Measurements from ENCODE around the gene CXCL11.
"Not testable (repeated sequence)": the region's sequence is repeated elsewhere in the genome, so short reads cannot be mapped to it uniquely, and the experiment has no call there.

CXCL11 gene

DNA sequence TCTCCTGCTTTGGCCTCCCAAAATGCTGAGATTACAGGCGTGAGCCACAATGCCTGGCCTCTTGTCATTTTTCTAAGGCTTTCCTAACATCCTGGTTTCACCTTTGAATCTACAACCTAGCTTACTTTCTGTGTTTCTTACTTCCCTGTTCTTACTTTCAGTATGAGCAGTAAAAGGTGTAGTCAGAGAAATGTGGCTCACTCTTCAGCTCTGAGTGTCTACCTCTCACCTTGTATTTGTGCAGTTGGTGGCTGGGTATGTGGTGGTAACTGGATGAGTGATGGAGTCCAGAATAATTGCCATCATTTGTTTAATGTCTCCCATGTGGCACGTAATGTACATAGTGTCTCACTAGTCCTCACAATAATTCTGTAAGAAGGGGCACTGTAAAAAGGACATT is 19.1 kb upstream of the CXCL11 start:
- H3K4me3 ChIP-seq (ENCODE audit: low read length): no peak overlapping the region
- no peaks in the 10 kb centered on the region for H3K9me3 ChIP-seq (ENCODE audit: control insufficient read depth, insufficient read depth, low read length)
- H3K4me2 ChIP-seq (ENCODE audit: low read length): no peak overlapping the region
- H3K79me2 ChIP-seq (ENCODE audit: control insufficient read depth, low read length): no peaks in the 10 kb centered on the region
- H3K9me2 ChIP-seq (replicated peaks; ENCODE audit: control insufficient read depth, low read length): no peaks in the 10 kb centered on the region
- TF ChIP-seq, protein P1, sequence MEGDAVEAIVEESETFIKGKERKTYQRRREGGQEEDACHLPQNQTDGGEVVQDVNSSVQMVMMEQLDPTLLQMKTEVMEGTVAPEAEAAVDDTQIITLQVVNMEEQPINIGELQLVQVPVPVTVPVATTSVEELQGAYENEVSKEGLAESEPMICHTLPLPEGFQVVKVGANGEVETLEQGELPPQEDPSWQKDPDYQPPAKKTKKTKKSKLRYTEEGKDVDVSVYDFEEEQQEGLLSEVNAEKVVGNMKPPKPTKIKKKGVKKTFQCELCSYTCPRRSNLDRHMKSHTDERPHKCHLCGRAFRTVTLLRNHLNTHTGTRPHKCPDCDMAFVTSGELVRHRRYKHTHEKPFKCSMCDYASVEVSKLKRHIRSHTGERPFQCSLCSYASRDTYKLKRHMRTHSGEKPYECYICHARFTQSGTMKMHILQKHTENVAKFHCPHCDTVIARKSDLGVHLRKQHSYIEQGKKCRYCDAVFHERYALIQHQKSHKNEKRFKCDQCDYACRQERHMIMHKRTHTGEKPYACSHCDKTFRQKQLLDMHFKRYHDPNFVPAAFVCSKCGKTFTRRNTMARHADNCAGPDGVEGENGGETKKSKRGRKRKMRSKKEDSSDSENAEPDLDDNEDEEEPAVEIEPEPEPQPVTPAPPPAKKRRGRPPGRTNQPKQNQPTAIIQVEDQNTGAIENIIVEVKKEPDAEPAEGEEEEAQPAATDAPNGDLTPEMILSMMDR (IDR thresholded peaks at IDR 0.05; ENCODE audit: low read depth, low read length, poor library complexity, severe bottlenecking): no peak
- no peak for TF ChIP-seq EZH2phosphoT487 (IDR thresholded peaks at IDR 0.05; ENCODE audit: borderline replicate concordance, low read length)
- no peaks in the 10 kb centered on the region for H3K4me1 ChIP-seq (ENCODE audit: control insufficient read depth, low read length)
- H3K27ac ChIP-seq (ENCODE audit: low read depth, low read length): no peak overlapping the region
- no peaks in the 10 kb centered on the region for H3F3A ChIP-seq (ENCODE audit: control insufficient read depth, insufficient read depth)
- peaks cover 44% of the 10 kb centered on the region for H3K27me3 ChIP-seq (ENCODE audit: control insufficient read depth, low read length)
- H4K20me1 ChIP-seq (ENCODE audit: control insufficient read depth, insufficient read depth, low read depth, low read length): no peaks in the 10 kb centered on the region
- no peaks in the 10 kb centered on the region for H3K36me3 ChIP-seq (ENCODE audit: control insufficient read depth, low read length)

- no peak for TF ChIP-seq EZH2phosphoT487 (IDR thresholded peaks at IDR 0.05; ENCODE audit: borderline replicate concordance, low read length)
- TF ChIP-seq, protein P1 (IDR thresholded peaks at IDR 0.05; ENCODE audit: low read depth, low read length, poor library complexity, severe bottlenecking): no peak
- Histone ChIP-seq H3F3A (ENCODE audit: control insufficient read depth, insufficient read depth) (no peaks in the 10 kb centered on the region), H3K27me3 (ENCODE audit: control insufficient read depth, low read length) (peaks cover 34% of the 10 kb centered on the region), H3K9me2 (replicated peaks; ENCODE audit: control insufficient read depth, low read length) (no peaks in the 10 kb centered on the region), H4K20me1 (ENCODE audit: control insufficient read depth, insufficient read depth, low read depth, low read length) (no peaks in the 10 kb centered on the region), H3K9me3 (ENCODE audit: control insufficient read depth, insufficient read depth, low read length) (no peaks in the 10 kb centered on the region), H3K27ac (ENCODE audit: low read depth, low read length) (no peak overlapping the region), H3K36me3 (ENCODE audit: control insufficient read depth, low read length) (no peaks in the 10 kb centered on the region), H3K79me2 (ENCODE audit: control insufficient read depth, low read length) (no peaks in the 10 kb centered on the region), H3K4me3 (ENCODE audit: low read length) (no peak overlapping the region), H3K4me1 (ENCODE audit: control insufficient read depth, low read length) (no peaks in the 10 kb centered on the region), H3K4me2 (ENCODE audit: low read length) (no peak overlapping the region)
Measured at GRCh38 chr4:76053730-76054129, 17.9 kb upstream of the CXCL11 start.

GRCh38 chr4:76050560-76051050 is 14.7 kb upstream of the CXCL11 start:
- H4K20me1 ChIP-seq (ENCODE audit: control insufficient read depth, insufficient read depth, low read depth, low read length); H3F3A ChIP-seq (ENCODE audit: control insufficient read depth, insufficient read depth); H3K4me1 ChIP-seq (ENCODE audit: control insufficient read depth, low read length); H3K27ac ChIP-seq (ENCODE audit: low read depth, low read length); H3K9me2 ChIP-seq (replicated peaks; ENCODE audit: control insufficient read depth, low read length); H3K4me2 ChIP-seq (ENCODE audit: low read length); H3K36me3 ChIP-seq (ENCODE audit: control insufficient read depth, low read length); H3K9me3 ChIP-seq (ENCODE audit: control insufficient read depth, insufficient read depth, low read length); H3K79me2 ChIP-seq (ENCODE audit: control insufficient read depth, low read length); H3K4me3 ChIP-seq (ENCODE audit: low read length): not testable (repeated sequence)
- peaks cover 15% of the 10 kb centered on the region for H3K27me3 ChIP-seq (ENCODE audit: control insufficient read depth, low read length)

DNA sequence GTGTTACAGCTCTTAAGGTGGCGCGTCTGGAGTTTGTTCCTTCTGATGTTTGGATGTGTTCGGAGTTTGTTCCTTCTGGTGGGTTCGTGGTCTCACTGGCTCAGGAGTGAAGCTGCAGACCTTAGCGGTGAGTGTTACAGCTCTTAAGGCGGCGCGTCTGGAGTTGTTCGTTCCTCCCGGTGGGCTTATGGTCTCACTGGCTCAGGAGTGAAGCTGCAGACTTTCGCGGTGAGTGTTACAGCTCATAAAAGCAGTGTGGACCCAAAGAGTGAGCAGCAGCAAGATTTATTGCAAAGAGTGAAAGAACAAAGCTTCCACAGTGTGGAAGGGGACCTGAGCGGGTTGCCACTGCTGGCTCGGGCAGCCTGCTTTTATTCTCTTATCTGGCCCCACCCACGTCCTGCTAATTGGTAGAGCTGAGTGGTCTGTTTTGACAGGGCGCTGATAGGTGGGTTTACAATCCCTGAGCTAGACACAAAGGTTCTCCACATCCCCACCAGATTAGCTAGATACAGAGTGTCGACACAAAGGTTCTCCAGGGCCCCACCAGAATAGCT is 14.1 kb upstream of the CXCL11 start:
- H3K4me2 ChIP-seq (ENCODE audit: low read length): not testable (repeated sequence)

DNA sequence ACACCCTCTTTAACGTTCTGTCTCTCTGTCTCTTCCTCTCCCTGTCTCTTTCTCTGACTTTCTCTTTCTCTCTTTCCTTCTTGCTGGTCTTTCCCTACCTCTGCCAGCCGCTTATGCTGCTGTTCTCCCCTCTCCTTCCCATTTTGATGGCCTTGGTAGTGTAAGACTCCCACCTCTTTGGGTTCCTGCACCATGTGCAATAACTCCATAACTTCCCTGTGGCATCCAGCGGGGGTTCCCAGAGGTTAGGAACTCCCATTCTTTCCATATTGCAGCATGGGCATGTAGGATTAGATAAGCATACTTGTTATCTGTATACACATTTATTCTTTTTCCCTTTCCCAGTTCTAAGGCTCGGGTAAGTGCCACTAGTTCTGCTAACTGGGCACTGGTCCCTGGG is 8.8 kb upstream of the CXCL11 start:
- not testable (repeated sequence) for H3K4me2 ChIP-seq (ENCODE audit: low read length); H3K4me1 ChIP-seq (ENCODE audit: control insufficient read depth, low read length); H4K20me1 ChIP-seq (ENCODE audit: control insufficient read depth, insufficient read depth, low read depth, low read length); H3K4me3 ChIP-seq (ENCODE audit: low read length); H3K27ac ChIP-seq (ENCODE audit: low read depth, low read length); H3K9me2 ChIP-seq (replicated peaks; ENCODE audit: control insufficient read depth, low read length); H3K9me3 ChIP-seq (ENCODE audit: control insufficient read depth, insufficient read depth, low read length); H3K27me3 ChIP-seq (ENCODE audit: control insufficient read depth, low read length); H3K36me3 ChIP-seq (ENCODE audit: control insufficient read depth, low read length); H3K79me2 ChIP-seq (ENCODE audit: control insufficient read depth, low read length); H3F3A ChIP-seq (ENCODE audit: control insufficient read depth, insufficient read depth)

More for the DNA sequence above, 14.1 kb upstream of the CXCL11 start:
- H3K4me3 ChIP-seq (ENCODE audit: low read length); H3K9me2 ChIP-seq (replicated peaks; ENCODE audit: control insufficient read depth, low read length); H3K27ac ChIP-seq (ENCODE audit: low read depth, low read length); H3K9me3 ChIP-seq (ENCODE audit: control insufficient read depth, insufficient read depth, low read length); H3K36me3 ChIP-seq (ENCODE audit: control insufficient read depth, low read length); H3K79me2 ChIP-seq (ENCODE audit: control insufficient read depth, low read length); H3F3A ChIP-seq (ENCODE audit: control insufficient read depth, insufficient read depth); H4K20me1 ChIP-seq (ENCODE audit: control insufficient read depth, insufficient read depth, low read depth, low read length); H3K4me1 ChIP-seq (ENCODE audit: control insufficient read depth, low read length); H3K27me3 ChIP-seq (ENCODE audit: control insufficient read depth, low read length): not testable (repeated sequence)

- not testable (repeated sequence) for H4K20me1 ChIP-seq (ENCODE audit: control insufficient read depth, insufficient read depth, low read depth, low read length); H3F3A ChIP-seq (ENCODE audit: control insufficient read depth, insufficient read depth); H3K79me2 ChIP-seq (ENCODE audit: control insufficient read depth, low read length); H3K27ac ChIP-seq (ENCODE audit: low read depth, low read length); H3K9me3 ChIP-seq (ENCODE audit: control insufficient read depth, insufficient read depth, low read length); H3K36me3 ChIP-seq (ENCODE audit: control insufficient read depth, low read length); H3K4me3 ChIP-seq (ENCODE audit: low read length); H3K4me2 ChIP-seq (ENCODE audit: low read length); H3K27me3 ChIP-seq (ENCODE audit: control insufficient read depth, low read length); H3K9me2 ChIP-seq (replicated peaks; ENCODE audit: control insufficient read depth, low read length); H3K4me1 ChIP-seq (ENCODE audit: control insufficient read depth, low read length)
Measured at GRCh38 chr4:76043306-76043705, 7.4 kb upstream of the CXCL11 start.
